Mammary epithelial cell (primary cell): ENCODE measurements around the gene C4B.
"Not testable (repeated sequence)": the region's sequence is repeated elsewhere in the genome, so short reads cannot be mapped to it uniquely, and the experiment has no call there.

Experiments used
- CTCF ChIP-seq, 2 donors: IDR thresholded peaks in 1 of 2; conservative IDR thresholded peaks in 1 of 2; 2 replicates each; pipeline ENCODE4 v1.5.1; 2011 to 2012; ENCODE audit warnings: inconsistent platforms in 2 of 2, low read length in 2 of 2, mild to moderate bottlenecking in 2 of 2, control low read depth in 1 of 2, low read depth in 1 of 2; ENCODE audit not compliant: insufficient read depth in 1 of 2; ENCODE audit errors: extremely low read depth in 1 of 2
- EZH2 ChIP-seq: IDR thresholded peaks from 2 replicates; pipeline ENCODE4 v1.6.1; 2012; ENCODE audit warnings: low read length, inconsistent platforms, borderline replicate concordance

DNA sequence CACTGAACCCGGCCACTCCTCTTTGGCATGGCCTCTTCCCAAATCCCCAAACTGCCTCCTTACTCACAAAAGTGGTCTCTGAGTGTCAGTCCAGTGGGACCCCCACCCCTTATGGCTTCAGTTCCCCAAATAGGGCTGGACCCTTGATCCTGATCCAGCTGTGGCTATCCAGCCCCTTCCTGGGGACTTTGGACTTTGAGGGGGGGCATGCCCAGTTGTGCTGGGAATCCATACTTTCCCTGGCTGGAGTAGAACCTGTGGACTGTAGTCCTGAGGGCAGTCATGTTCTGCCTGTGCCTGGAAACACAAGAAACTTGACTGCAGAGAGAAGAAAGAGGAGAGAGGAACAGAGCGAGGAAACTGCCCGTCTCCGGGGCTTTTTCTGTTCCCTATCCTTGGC lies 10.2 kb upstream of the C4B start:
- not testable (repeated sequence) for TF ChIP-seq CTCF (conservative IDR thresholded peaks at IDR 0.05 in 1 of 2, IDR thresholded peaks at IDR 0.05 in 1 of 2; ENCODE audit: extremely low read depth in 1 of 2, insufficient read depth in 1 of 2, low read depth in 1 of 2, low read length in 2 of 2); EZH2
